ENCODE results near the gene MTCL3.

Gene MTCL3

DNA sequence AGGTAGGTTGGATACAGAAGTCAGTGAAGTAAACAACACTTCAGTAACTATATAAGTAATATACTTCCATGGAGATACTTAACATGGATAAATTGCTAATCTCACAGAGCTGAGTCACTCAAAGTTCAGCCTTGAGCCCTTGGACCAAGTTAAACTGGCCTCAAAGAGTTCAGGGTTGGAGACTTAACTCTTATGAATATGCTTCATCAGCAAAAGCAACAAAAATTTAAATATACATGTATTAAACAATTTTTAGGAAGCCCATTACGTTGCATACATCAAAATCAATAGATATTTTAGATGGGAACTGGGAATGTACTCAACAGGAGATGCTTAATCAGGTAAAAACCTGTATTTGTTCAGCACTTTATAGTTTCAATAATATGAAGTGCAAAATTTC lies 12.2 kb downstream of the MTCL3 start:
- Histone ChIP-seq H3K4me3 (ENCODE audit: low read depth in 1 of 3, low read length in 3 of 3) (no peak overlapping the region), H3K36me3 (ENCODE audit: control insufficient read depth in 4 of 4, insufficient read depth in 3 of 4, low read depth in 1 of 4, low read length in 3 of 4) (no peaks in the 10 kb centered on the region), H3K27me3 (ENCODE audit: control insufficient read depth in 4 of 4, insufficient read depth in 4 of 4, low read length in 3 of 4) (peaks cover 0 to 2% (median 0%) of the 10 kb centered on the region in 4 donors), H3K27ac (ENCODE audit: low read depth in 1 of 2, low read length in 2 of 2) (no peak overlapping the region), H3K9ac (ENCODE audit: low read depth in 1 of 2, low read length in 2 of 2) (no peak overlapping the region), H3K4me1 (ENCODE audit: control insufficient read depth in 4 of 4, insufficient read depth in 4 of 4, low read length in 3 of 4) (no peaks in the 10 kb centered on the region), H3K9me3 (ENCODE audit: control insufficient read depth in 4 of 4, low read length in 3 of 4) (peaks cover 0 to 4% (median 0%) of the 10 kb centered on the region in 4 donors)
- no peak for TF ChIP-seq GABPA (IDR thresholded peaks at IDR 0.05 in 1 of 2, conservative IDR thresholded peaks at IDR 0.05 in 1 of 2)
- no peak for TF ChIP-seq JUND (IDR thresholded peaks at IDR 0.05)
- TF ChIP-seq YY1 (IDR thresholded peaks at IDR 0.05): no peak
- TF ChIP-seq, protein P1, sequence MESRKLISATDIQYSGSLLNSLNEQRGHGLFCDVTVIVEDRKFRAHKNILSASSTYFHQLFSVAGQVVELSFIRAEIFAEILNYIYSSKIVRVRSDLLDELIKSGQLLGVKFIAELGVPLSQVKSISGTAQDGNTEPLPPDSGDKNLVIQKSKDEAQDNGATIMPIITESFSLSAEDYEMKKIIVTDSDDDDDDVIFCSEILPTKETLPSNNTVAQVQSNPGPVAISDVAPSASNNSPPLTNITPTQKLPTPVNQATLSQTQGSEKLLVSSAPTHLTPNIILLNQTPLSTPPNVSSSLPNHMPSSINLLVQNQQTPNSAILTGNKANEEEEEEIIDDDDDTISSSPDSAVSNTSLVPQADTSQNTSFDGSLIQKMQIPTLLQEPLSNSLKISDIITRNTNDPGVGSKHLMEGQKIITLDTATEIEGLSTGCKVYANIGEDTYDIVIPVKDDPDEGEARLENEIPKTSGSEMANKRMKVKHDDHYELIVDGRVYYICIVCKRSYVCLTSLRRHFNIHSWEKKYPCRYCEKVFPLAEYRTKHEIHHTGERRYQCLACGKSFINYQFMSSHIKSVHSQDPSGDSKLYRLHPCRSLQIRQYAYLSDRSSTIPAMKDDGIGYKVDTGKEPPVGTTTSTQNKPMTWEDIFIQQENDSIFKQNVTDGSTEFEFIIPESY (IDR thresholded peaks at IDR 0.05): no peak
- no peak for TF ChIP-seq NR2F2 (IDR thresholded peaks at IDR 0.05)
- no peak for TF ChIP-seq FOXA1 (IDR thresholded peaks at IDR 0.05)
- no peak for TF ChIP-seq EGR1 (IDR thresholded peaks at IDR 0.05; ENCODE audit: low read depth in 2 of 2)
- TF ChIP-seq SP1 (IDR thresholded peaks at IDR 0.05): no peak
- no peak for TF ChIP-seq RXRA (IDR thresholded peaks at IDR 0.05)
- TF ChIP-seq TAF1 (conservative IDR thresholded peaks at IDR 0.05): no peak
- 63% methylated on average over 1 of the region's 1 CpG for whole genome bisulfite sequencing
- no peak for DNase-seq (ENCODE audit: low spot score)

DNA sequence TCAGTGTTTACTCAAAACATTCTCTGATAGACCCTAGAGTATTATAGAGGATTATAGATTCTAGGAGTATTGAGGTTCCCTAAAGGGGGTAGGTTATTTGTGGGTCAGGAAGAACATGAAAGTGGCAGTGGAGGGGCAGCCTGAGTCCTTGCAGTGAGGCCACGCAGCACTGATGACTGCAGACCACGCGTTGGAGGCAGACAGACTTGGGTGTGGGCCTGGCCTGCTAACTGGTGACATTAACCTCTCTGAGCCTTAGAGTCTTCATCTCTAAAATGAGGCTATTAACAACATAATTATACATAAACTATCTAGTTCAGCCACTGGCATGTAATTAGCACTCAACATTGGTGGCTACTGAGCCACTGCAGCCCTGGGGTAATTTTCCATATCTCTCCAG lies 16.1 kb downstream of the MTCL3 start:
- TF ChIP-seq NR2F2 (IDR thresholded peaks at IDR 0.05) (no peak), EGR1 (IDR thresholded peaks at IDR 0.05; ENCODE audit: low read depth in 2 of 2) (no peak), FOXA2 (IDR thresholded peaks at IDR 0.05) (no peak), RAD21 (IDR thresholded peaks at IDR 0.05) (no peak), YY1 (IDR thresholded peaks at IDR 0.05) (no peak), FOXA1 (IDR thresholded peaks at IDR 0.05) (no peak), GABPA (IDR thresholded peaks at IDR 0.05 in 1 of 2, conservative IDR thresholded peaks at IDR 0.05 in 1 of 2) (no peak)
- TF ChIP-seq, protein P1 (IDR thresholded peaks at IDR 0.05): no peak
- TF ChIP-seq, protein P2, sequence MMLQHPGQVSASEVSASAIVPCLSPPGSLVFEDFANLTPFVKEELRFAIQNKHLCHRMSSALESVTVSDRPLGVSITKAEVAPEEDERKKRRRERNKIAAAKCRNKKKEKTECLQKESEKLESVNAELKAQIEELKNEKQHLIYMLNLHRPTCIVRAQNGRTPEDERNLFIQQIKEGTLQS (IDR thresholded peaks at IDR 0.05): no peak
- TF ChIP-seq, protein P3, sequence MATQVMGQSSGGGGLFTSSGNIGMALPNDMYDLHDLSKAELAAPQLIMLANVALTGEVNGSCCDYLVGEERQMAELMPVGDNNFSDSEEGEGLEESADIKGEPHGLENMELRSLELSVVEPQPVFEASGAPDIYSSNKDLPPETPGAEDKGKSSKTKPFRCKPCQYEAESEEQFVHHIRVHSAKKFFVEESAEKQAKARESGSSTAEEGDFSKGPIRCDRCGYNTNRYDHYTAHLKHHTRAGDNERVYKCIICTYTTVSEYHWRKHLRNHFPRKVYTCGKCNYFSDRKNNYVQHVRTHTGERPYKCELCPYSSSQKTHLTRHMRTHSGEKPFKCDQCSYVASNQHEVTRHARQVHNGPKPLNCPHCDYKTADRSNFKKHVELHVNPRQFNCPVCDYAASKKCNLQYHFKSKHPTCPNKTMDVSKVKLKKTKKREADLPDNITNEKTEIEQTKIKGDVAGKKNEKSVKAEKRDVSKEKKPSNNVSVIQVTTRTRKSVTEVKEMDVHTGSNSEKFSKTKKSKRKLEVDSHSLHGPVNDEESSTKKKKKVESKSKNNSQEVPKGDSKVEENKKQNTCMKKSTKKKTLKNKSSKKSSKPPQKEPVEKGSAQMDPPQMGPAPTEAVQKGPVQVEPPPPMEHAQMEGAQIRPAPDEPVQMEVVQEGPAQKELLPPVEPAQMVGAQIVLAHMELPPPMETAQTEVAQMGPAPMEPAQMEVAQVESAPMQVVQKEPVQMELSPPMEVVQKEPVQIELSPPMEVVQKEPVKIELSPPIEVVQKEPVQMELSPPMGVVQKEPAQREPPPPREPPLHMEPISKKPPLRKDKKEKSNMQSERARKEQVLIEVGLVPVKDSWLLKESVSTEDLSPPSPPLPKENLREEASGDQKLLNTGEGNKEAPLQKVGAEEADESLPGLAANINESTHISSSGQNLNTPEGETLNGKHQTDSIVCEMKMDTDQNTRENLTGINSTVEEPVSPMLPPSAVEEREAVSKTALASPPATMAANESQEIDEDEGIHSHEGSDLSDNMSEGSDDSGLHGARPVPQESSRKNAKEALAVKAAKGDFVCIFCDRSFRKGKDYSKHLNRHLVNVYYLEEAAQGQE (IDR thresholded peaks at IDR 0.05): no peak
- H3K9me3 ChIP-seq (ENCODE audit: control insufficient read depth in 4 of 4, low read length in 3 of 4): no peaks in the 10 kb centered on the region
- H3K27me3 ChIP-seq (ENCODE audit: control insufficient read depth in 4 of 4, insufficient read depth in 4 of 4, low read length in 3 of 4): no peaks in the 10 kb centered on the region
- no peaks in the 10 kb centered on the region for H3K36me3 ChIP-seq (ENCODE audit: control insufficient read depth in 4 of 4, insufficient read depth in 3 of 4, low read depth in 1 of 4, low read length in 3 of 4)
- H3K4me1 ChIP-seq (ENCODE audit: control insufficient read depth in 4 of 4, insufficient read depth in 4 of 4, low read length in 3 of 4): no peaks in the 10 kb centered on the region
- H3K4me3 ChIP-seq (ENCODE audit: low read depth in 1 of 3, low read length in 3 of 3): no peak overlapping the region
- H3K9ac ChIP-seq (ENCODE audit: low read depth in 1 of 2, low read length in 2 of 2): no peak overlapping the region
- WGBS: 94% methylated on average over 3 of the region's 3 CpGs
- DNase-seq (ENCODE audit: low spot score): no peak
- no peak overlapping the region for H3K27ac ChIP-seq (ENCODE audit: low read depth in 1 of 2, low read length in 2 of 2)
